HG02938 (cell line): ENCODE data around the gene ETFB.

Experiments used
- ATAC-seq: cut with Tn5 transposase; IDR thresholded peaks from one replicate; pipeline ENCODE4 v1.9.1; 2021; ENCODE audit warnings: mild to moderate bottlenecking, moderate library complexity; ENCODE audit not compliant: unreplicated experiment

The ETFB gene

DNA sequence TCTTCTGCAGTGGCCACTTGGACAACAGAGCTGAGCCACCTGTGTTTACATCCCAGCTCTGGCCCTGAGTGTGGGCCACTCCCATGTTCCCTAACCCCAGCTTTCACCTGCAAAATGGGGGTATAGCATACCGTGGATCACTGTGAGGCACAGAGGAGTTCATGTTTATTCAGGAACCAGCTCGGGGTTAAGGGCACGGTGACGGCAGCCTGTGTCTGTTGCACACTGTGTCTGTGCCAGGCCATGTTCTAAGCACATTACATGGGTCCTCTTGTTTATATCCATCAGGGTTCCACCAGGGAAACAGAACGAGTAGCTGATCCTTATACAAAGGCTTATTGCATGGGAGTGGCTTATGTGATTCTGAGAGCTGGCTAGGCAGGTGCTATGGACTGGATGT, 68.8 kb downstream of the ETFB start:
- ATAC-seq = no peak

DNA sequence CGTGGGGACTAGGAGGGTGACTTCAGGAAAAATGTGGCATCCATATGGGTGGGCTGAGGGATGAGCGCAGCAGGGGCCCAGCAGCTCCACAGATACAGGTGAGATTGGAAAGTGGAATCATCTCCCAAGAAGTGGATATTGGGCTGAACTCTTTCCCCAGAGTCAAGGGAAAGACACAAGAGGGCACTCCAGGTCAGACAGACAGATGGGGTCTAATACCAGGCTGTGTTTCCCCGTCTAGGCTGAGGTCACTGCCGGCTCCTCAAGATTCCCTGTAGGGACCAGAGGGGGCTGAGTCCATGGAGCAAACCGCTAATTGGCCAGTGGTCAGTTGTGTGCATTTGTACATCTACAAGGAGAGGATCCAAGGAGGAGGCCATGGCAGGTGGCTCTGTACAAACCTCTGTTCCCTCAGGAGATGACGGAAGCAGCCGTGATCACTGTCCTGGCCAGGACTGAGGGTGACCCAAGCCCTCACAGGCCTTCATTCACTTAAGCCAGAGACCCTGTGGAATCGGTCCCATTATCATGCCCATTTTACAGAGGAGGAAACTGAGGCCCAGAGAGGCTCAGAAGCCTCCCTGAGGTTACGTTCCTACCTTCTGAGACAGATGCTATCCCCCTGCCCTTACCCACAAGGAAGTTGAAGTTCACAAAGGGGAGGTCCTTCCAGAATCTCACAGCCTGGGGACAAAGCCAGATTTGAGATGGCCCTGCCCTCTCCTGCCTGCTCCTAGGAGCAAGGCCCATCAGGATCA, 69.7 kb downstream of the ETFB start:
- no peak for ATAC-seq

DNA sequence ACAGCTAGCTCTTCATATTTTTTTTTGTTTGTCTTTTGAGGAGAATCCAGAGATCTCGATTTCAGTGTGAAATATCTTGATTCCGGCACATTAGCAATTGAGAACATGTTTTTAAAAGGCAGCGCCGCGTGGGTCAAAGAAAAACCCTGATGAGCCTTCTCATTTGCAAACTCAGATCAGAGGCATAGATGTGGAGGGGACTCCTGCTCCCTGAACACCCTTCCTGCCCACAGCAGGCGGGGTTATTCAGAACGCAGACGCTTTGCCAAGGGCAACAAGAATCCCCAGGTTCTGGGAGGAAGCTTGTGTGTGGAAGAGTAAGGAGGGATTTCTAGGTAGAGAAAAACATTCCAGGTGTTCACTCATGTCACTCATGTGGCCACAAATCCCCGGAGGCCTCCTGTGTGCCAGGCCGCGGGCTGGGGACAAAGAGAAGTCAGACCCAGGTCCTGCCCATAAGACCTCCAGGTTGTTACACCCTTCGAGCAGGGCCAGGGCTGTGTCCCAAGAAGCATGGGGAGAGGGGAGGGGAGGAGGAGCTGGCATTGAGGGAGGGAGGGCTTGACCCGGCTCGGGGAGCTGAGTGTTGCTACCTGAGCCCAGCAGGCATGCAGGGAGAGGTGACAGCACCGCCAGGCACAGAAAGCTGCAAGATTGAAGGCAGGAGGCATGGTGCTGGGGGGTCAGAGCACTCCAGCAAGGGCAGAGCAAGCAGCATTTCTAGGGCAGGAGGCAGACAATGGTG, 70.6 kb downstream of the ETFB start:
- ATAC-seq = no peak
